ENCODE data around the gene SPOUT1.

DNA sequence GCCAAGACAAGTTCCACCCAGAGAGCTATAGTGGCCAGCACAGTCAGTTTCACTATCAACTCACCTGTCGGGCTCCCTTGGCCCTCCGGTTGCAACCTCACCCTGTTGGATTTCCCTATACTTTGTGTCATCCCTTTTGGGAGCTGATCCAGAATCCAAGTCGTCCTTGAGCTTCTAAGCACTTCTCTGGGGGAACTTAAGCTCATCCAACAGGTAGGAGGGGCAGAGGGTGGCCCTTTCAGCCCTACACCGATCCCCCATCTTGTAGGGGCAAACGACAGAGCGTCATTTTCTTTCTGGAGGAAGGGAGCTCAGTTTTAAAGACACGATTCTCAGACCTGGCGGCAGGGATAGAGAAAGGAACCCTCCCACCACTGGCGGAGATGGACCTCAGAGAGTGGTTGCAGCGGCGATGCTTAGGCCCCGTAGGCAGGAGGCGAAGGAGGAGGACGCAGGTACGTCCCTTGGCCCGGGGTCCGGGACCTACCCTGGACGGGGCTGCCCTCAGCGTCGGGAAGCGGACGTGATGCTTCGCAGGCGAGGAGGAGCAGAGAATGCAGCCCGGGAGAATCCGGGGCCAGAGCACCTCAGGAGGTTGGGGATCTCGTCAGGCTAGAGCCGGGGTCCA, 58.4 kb downstream of the SPOUT1 start:
- TF ChIP-seq, protein P1, sequence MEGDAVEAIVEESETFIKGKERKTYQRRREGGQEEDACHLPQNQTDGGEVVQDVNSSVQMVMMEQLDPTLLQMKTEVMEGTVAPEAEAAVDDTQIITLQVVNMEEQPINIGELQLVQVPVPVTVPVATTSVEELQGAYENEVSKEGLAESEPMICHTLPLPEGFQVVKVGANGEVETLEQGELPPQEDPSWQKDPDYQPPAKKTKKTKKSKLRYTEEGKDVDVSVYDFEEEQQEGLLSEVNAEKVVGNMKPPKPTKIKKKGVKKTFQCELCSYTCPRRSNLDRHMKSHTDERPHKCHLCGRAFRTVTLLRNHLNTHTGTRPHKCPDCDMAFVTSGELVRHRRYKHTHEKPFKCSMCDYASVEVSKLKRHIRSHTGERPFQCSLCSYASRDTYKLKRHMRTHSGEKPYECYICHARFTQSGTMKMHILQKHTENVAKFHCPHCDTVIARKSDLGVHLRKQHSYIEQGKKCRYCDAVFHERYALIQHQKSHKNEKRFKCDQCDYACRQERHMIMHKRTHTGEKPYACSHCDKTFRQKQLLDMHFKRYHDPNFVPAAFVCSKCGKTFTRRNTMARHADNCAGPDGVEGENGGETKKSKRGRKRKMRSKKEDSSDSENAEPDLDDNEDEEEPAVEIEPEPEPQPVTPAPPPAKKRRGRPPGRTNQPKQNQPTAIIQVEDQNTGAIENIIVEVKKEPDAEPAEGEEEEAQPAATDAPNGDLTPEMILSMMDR (IDR thresholded peaks at IDR 0.05; ENCODE audit: insufficient read depth, low read depth, low read length) = no peak
- TF ChIP-seq EZH2 (IDR thresholded peaks at IDR 0.05; ENCODE audit: insufficient read depth, low read length) = no peak

Measured in astrocyte (in vitro differentiated cells and primary cell).